Heart right ventricle (tissue), 16 donors: ENCODE measurements around the gene VKORC1. TPM values are rescaled to one million over a fixed set of nuclear protein-coding genes. Genes with fewer than 3 reads are reported as not detected.

Experiments
- ATAC-seq, 8 donors: fragments of 200-7000 bp; cut with Tn5 transposase; one replicate each; pipeline ENCODE4 v1.9.1; 2020; ENCODE audit warnings: mild to moderate bottlenecking in 8 of 8, moderate library complexity in 8 of 8, moderate number of reproducible peaks in 1 of 8
- DNase-seq, 2 donors: peaks; one replicate each; pipeline ENCODE4 v3.0.0-alpha.2; 2020
- H3K27ac ChIP-seq, 10 donors: fragments of 200-600 bp; sonication (generic) in 2 of 10; one replicate each; pipeline versions ENCODE4 v1.5.0 to v1.8.0; 2020 to 2022; ENCODE audit warnings: mild to moderate bottlenecking in 3 of 10
- H3K27me3 ChIP-seq, 7 donors: fragments of 200-600 bp; one replicate each; pipeline ENCODE4 v1.8.0; 2021 to 2022; ENCODE audit warnings: mild to moderate bottlenecking in 2 of 7
- H3K36me3 ChIP-seq, 9 donors: fragments of 200-600 bp; sonication (generic) in 1 of 9; one replicate each; pipeline versions ENCODE4 v1.5.0 to v1.8.0; 2020 to 2022; ENCODE audit warnings: mild to moderate bottlenecking in 2 of 9
- H3K4me1 ChIP-seq, 9 donors: fragments of 200-600 bp; sonication (generic) in 1 of 9; one replicate each; pipeline versions ENCODE4 v1.5.0 to v1.8.0; 2020 to 2022; ENCODE audit warnings: mild to moderate bottlenecking in 4 of 9
- H3K4me3 ChIP-seq, 10 donors: fragments of 200-600 bp; sonication (generic) in 2 of 10; one replicate each; pipeline versions ENCODE4 v1.5.0 to v1.8.0; 2020 to 2022; ENCODE audit warnings: mild to moderate bottlenecking in 7 of 10, moderate library complexity in 2 of 10
- H3K9me3 ChIP-seq, 11 donors: fragments of 200-600 bp in 10 of 11; sonication (generic) in 2 of 11; one replicate each; pipeline versions ENCODE4 v1.5.0 to v1.8.0; 2013 to 2022; ENCODE audit warnings: mild to moderate bottlenecking in 2 of 11, control low read depth in 1 of 11, moderate library complexity in 1 of 11
- WGBS, 2 donors: extraction: QIAGEN DNeasy Blood & Tissue Kit; methylation state at CpG; one replicate each; pipeline ENCODE4 v1.1.7; 2013; ENCODE audit warnings: inconsistent platforms in 1 of 2; 5-methylcytosine and 5-hydroxymethylcytosine counted together
- intact Hi-C, 10 donors: fragments of 100-400 bp; cut with DNase I; formaldehyde crosslinking; loops; one replicate each; pipeline versions ENCODE4 v1.11.1 to v1.14.2; 2022
- polyA plus RNA-seq, 2 donors: library from polyadenylated mRNA; stranded (reverse); fragments of 200-250 nt; gene quantifications; one replicate each; pipeline ENCODE4 v1.2.3, GENCODE V29; 2013
- total RNA-seq, 10 donors: library from RNA; stranded (reverse); fragmentation: NEBNext Ultra II Directional in 3 of 10; extraction: Animal tissue kit (Norgen Biotek cat#: 25700) in 3 of 10; gene quantifications; one replicate each; pipeline versions ENCODE4 v1.2.1 to v1.2.4, GENCODE V29; 2021 to 2023
- TF ChIP-seq, protein P1 (sequence below), 9 donors: fragments of 200-600 bp; sonication (generic) in 2 of 9; IDR thresholded peaks; one replicate each; pipeline versions ENCODE4 v1.5.0 to v1.8.0; 2021 to 2022; ENCODE audit warnings: antibody characterized with exemption in 9 of 9, mild to moderate bottlenecking in 5 of 9, moderate library complexity in 1 of 9
- donor health status: Arrhythmogenic right ventricular cardiomyopathy.
- donor health status: ischemic (EF 13 %, LVEDD 7.1; RV severe dilation, severe dysfunction).
- donor health status: healthy with polysubstance abuse.
- donor health status: DM: no; HTN: yes; CAD: no.
- donor health status: DM: no; HTN: no; CAD: no.
- donor health status: ischemic (EF 25% LVEDD 6.9; RV normal size, moderate dysfunction).
- donor health status: ischemic (EF 25% LVEDD 5.7; RV mildly dilated, moderate dysfunction).
- donor health status: healthy.
- donor health status: DM: yes; HTN: yes; CAD: no.
- donor health status: Ischemic cardiomyopathy.
- donor health status: ischemic (EF 35%, LVEDD 5.7; RV mildly dilated, moderate dysfunction).
- donor health status: nonischemic (EF 11% LVEDD 7.7; RV severe dilation, severe dysfunction).
- donor health status: DM: yes; HTN: yes; CAD: no.
- donor health status: PGD.
- donor health status: ischemic (EF 29% LVEDD 5.4; RV normal size, mild dysfunction).
- donor health status: nonischemic (EF 23%, LVEDD 6.1; RV moderate dilation, normal function).

The VKORC1 gene
- total and polyA plus RNA-seq, 12 donors: 27.0 to 139 (median 34.3) TPM

GRCh38 chr16:31071861-31072260 lies 22.7 kb downstream of the VKORC1 start:
- Histone ChIP-seq H3K9me3 (no peaks in the 10 kb centered on the region), H3K4me3 (peak overlapping the region in 7 of 10 donors; percentile 74 to 99 (median 90)), H3K27ac (peak overlapping the region in 6 of 10 donors; percentile 87 to 99 (median 96)), H3K36me3 (peaks cover 0 to 11% (median 6%) of the 10 kb centered on the region in 9 donors), H3K27me3 (no peaks in the 10 kb centered on the region), H3K4me1 (peaks cover 2 to 33% (median 27%) of the 10 kb centered on the region in 9 donors)
- ATAC-seq (no peak), DNase-seq (no peak)
- TF ChIP-seq, protein P1, sequence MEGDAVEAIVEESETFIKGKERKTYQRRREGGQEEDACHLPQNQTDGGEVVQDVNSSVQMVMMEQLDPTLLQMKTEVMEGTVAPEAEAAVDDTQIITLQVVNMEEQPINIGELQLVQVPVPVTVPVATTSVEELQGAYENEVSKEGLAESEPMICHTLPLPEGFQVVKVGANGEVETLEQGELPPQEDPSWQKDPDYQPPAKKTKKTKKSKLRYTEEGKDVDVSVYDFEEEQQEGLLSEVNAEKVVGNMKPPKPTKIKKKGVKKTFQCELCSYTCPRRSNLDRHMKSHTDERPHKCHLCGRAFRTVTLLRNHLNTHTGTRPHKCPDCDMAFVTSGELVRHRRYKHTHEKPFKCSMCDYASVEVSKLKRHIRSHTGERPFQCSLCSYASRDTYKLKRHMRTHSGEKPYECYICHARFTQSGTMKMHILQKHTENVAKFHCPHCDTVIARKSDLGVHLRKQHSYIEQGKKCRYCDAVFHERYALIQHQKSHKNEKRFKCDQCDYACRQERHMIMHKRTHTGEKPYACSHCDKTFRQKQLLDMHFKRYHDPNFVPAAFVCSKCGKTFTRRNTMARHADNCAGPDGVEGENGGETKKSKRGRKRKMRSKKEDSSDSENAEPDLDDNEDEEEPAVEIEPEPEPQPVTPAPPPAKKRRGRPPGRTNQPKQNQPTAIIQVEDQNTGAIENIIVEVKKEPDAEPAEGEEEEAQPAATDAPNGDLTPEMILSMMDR (IDR thresholded peaks at IDR 0.05): no peak
- intact Hi-C loops: loop anchor here in 9 of 10 donors (5.0 to 10.0 kb wide), 8 partner anchors 35 to 113 kb away; partner anchors contain the start of genes STX4 (in 4 of the 9), HSD3B7 (in 3 of the 9), BCKDK (in 1 of the 9) and FUS (in 1 of the 9)
- 40 to 46% methylated on average over 4 of the region's 4 CpGs for WGBS, 2 donors

DNA sequence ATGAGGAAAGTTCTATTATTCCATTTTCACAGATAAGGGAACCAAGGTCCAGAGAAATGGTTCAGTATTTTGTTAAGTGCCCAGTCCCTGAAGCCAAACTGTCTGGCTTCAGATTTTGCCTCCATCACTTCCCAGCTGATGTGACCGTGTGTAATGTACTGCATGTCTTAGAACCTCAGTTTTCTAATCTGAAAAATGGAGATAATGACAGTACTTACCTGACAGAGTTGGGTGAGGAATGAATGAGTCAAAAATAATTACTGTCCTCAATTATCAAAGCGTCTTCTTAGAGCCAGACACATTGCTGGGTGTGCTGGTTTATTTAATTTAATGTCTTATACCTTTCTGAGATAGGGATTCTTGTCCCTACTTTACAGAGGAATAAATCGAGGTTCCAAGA lies 27.3 kb downstream of the VKORC1 start:
- peaks cover 8 to 49% (median 24%) of the 10 kb centered on the region in 9 donors for H3K4me1 ChIP-seq
- intact Hi-C loops: no loop called here
- no peak for ATAC-seq
- no peak overlapping the region for H3K27ac ChIP-seq
- no peak for DNase-seq
- 92 to 93% methylated on average over 3 of the region's 3 CpGs for WGBS, 2 donors
- H3K36me3 ChIP-seq: peaks cover 0 to 14% (median 0%) of the 10 kb centered on the region in 9 donors
- no peak overlapping the region for H3K4me3 ChIP-seq
- H3K27me3 ChIP-seq: no peaks in the 10 kb centered on the region
- no peaks in the 10 kb centered on the region for H3K9me3 ChIP-seq
- TF ChIP-seq, protein P1 (IDR thresholded peaks at IDR 0.05): no peak

- H3K4me3 ChIP-seq: no peak overlapping the region
- intact Hi-C loops: no loop called here
- WGBS, 2 donors: 39 to 44% methylated on average over 4 of the region's 4 CpGs
- H3K36me3 ChIP-seq: peaks cover 0 to 37% (median 13%) of the 10 kb centered on the region in 9 donors
- TF ChIP-seq, protein P1 (IDR thresholded peaks at IDR 0.05): no peak
- ATAC-seq (peak; percentile 79 to 91 (median 90)), DNase-seq (peak; percentile 48 to 72)
- no peaks in the 10 kb centered on the region for H3K9me3 ChIP-seq
- H3K27me3 ChIP-seq: no peaks in the 10 kb centered on the region
- peaks cover 4 to 35% (median 13%) of the 10 kb centered on the region in 9 donors for H3K4me1 ChIP-seq
- H3K27ac ChIP-seq: peak overlapping the region; percentile 18 to 85 (median 76)
Observed at GRCh38 chr16:31064882-31065461, 29.6 kb downstream of the VKORC1 start.

DNA sequence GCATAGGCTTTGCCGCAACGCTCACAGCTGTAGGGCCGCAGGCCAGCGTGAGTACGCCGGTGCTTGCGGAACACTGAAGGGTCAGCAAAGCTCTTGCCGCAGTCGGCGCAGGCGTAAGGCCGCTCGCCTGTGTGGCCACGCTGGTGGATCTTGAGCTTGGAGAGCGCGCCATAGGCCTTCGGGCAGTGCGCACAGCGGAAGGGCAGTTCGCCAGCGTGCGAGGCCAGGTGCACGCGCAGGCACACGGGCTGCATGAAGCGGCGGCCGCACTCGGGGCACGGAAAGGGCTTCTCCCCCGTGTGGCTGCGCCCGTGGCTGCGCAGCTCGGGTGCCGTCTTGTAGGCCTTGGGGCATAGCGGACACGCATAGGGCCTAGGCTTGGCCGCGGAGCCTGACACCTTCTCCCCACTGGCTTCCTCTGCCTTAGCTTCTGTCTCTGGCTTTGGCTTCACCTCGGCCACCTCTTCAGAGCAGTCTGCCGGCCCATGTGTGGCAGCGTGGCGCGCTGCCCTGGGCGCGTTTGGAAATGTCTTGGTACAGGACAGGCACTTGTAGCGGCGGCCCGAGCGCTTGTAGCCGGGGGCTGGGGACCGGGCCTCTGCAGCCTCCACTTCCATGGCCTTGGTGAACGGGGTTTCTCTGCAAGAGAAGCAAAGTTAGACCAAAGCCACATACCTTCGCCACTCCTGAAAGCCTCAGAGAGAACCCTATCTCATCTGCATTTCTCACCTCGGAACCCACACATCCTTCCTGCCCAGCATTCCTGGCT lies 30.6 kb downstream of the VKORC1 start:
- H3K27ac ChIP-seq: peak overlapping the region; percentile 18 to 85 (median 76)
- intact Hi-C loops: no loop called here
- peak overlapping the region in 1 of 10 donors; percentile 8 for H3K4me3 ChIP-seq

More for the DNA sequence above, 30.6 kb downstream of the VKORC1 start:
- Histone ChIP-seq H3K4me1 (peaks cover 4 to 35% (median 13%) of the 10 kb centered on the region in 9 donors), H3K36me3 (peaks cover 0 to 45% (median 17%) of the 10 kb centered on the region in 9 donors), H3K9me3 (no peaks in the 10 kb centered on the region), H3K27me3 (no peaks in the 10 kb centered on the region)
- DNase-seq (no peak), ATAC-seq (peak in 2 of 8 donors; percentile 7 to 32)
- 90 to 93% methylated on average over 52 to 56 of the region's 56 CpGs for WGBS, 2 donors
- TF ChIP-seq, protein P1 (IDR thresholded peaks at IDR 0.05): no peak
